Keratinocyte (primary cell): ENCODE results near the gene COL9A1. TPM values are rescaled to one million over a fixed set of nuclear protein-coding genes. Genes with fewer than 3 reads are reported as not detected.

Source experiments
- DNase-seq: peaks from one replicate; pipeline ENCODE4 v3.0.0-alpha.2; 2011; ENCODE audit warnings: low read depth, missing footprints, low spot score
- FAIRE-seq: peaks from 2 replicates; lab custom pipeline; 2011; peaks lifted over from hg19 to GRCh38; lab: Jason Lieb, UNC
- H2AFZ ChIP-seq: 2 replicates; pipeline ENCODE4 v1.6.0; 2012; ENCODE audit warnings: low read length, control low read depth, inconsistent platforms; ENCODE audit not compliant: control insufficient read depth
- H3K27ac ChIP-seq: 2 replicates; pipeline ENCODE4 v1.5.1; 2011; ENCODE audit warnings: low read length; ENCODE audit not compliant: control insufficient read depth, insufficient read depth
- H3K27me3 ChIP-seq: 3 replicates; pipeline ENCODE4 v1.6.0; 2011; ENCODE audit warnings: low read length; ENCODE audit not compliant: control insufficient read depth, insufficient read depth; ENCODE audit errors: extremely low read depth
- H3K36me3 ChIP-seq, 2 experiments: 2 replicates in 1 of 2; 3 replicates in 1 of 2; pipeline ENCODE4 v1.5.1; 2011; ENCODE audit warnings: low read length in 2 of 2, mild to moderate bottlenecking in 1 of 2; ENCODE audit not compliant: control insufficient read depth in 2 of 2, insufficient read depth in 2 of 2; ENCODE audit errors: extremely low read depth in 1 of 2
- H3K4me1 ChIP-seq: 3 replicates; pipeline ENCODE4 v1.5.1; 2011; ENCODE audit warnings: low read length; ENCODE audit not compliant: control insufficient read depth, insufficient read depth; ENCODE audit errors: extremely low read depth
- H3K4me2 ChIP-seq: 3 replicates; pipeline ENCODE4 v1.6.0; 2011; ENCODE audit warnings: low read depth, low read length; ENCODE audit not compliant: control insufficient read depth, insufficient read depth; ENCODE audit errors: extremely low read depth
- H3K4me3 ChIP-seq, 3 experiments: fragments of 200-600 bp in 1 of 3; sonication (generic) in 1 of 3; 2 replicates in 2 of 3; 3 replicates in 1 of 3; pipeline ENCODE4 v1.5.1; 2011 to 2016; ENCODE audit warnings: low read length in 3 of 3, mild to moderate bottlenecking in 3 of 3, control low read depth in 2 of 3, inconsistent platforms in 1 of 3, low read depth in 1 of 3, mixed read lengths in 1 of 3, mixed run types in 1 of 3, moderate library complexity in 1 of 3; ENCODE audit not compliant: control insufficient read depth in 2 of 3, insufficient read depth in 2 of 3; ENCODE audit errors: extremely low read depth in 1 of 3
- H3K79me2 ChIP-seq: 2 replicates; pipeline ENCODE4 v1.6.0; 2012; ENCODE audit warnings: low read length; ENCODE audit not compliant: control insufficient read depth, insufficient read depth
- H3K9ac ChIP-seq: 3 replicates; pipeline ENCODE4 v1.6.0; 2011; ENCODE audit warnings: low read length; ENCODE audit not compliant: control insufficient read depth, insufficient read depth; ENCODE audit errors: extremely low read depth
- H3K9me1 ChIP-seq: 3 replicates; pipeline ENCODE4 v1.6.0; 2011; ENCODE audit warnings: low read length; ENCODE audit not compliant: control insufficient read depth, insufficient read depth; ENCODE audit errors: extremely low read depth
- H3K9me3 ChIP-seq: 2 replicates; pipeline ENCODE4 v1.5.1; 2012; ENCODE audit warnings: low read depth, low read length; ENCODE audit not compliant: control insufficient read depth
- H4K20me1 ChIP-seq: 3 replicates; pipeline ENCODE4 v1.6.0; 2011; ENCODE audit warnings: low read length; ENCODE audit not compliant: control insufficient read depth, insufficient read depth; ENCODE audit errors: extremely low read depth
- EZH2 ChIP-seq: IDR thresholded peaks from one replicate; pipeline ENCODE4 v1.6.1; 2012; ENCODE audit warnings: inconsistent platforms, mild to moderate bottlenecking, low read length, moderate library complexity
- dilution Hi-C: fragments of 300-500 bp; cut with MboI; formaldehyde crosslinking; loops from one replicate; pipeline ENCODE4 v1.7.0; 2020; ENCODE audit warnings: low sequenced_read_pairs; ENCODE audit not compliant: extremely low pct_ligation_motif_present
- polyA plus RNA-seq, 5 experiments: library from polyadenylated mRNA; depleted of rRNA in 3 of 5; stranded (reverse) in 3 of 5; stranded (forward) in 1 of 5; unstranded in 1 of 5; fragments of >200 nt; gene quantifications; 1 replicate in 1 of 5; 2 replicates in 3 of 5; 3 replicates in 1 of 5; pipeline versions ENCODE4 v1.2.1 to v1.2.3, GENCODE V29; 2011 to 2012; ENCODE audit warnings: missing spikeins in 2 of 5, low read depth in 1 of 5, low replicate concordance in 1 of 5
- TF ChIP-seq, protein P1 (sequence below), 3 experiments: IDR thresholded peaks in 1 of 3; conservative IDR thresholded peaks in 1 of 3; optimal IDR thresholded peaks in 1 of 3; 2 replicates in 2 of 3; 3 replicates in 1 of 3; pipeline versions ENCODE3 to v1.5.1; 2011; ENCODE audit warnings: low read length in 3 of 3, mild to moderate bottlenecking in 3 of 3, moderate library complexity in 2 of 3, control low read depth in 1 of 3, inconsistent platforms in 1 of 3; ENCODE audit not compliant: insufficient read depth in 2 of 3; ENCODE audit errors: extremely low read depth in 1 of 3

COL9A1 gene
- polyA plus RNA-seq, 1 donor (not counting 4 experiments of a cell fraction or from before 2014, with no cell fraction given), result not detected

DNA sequence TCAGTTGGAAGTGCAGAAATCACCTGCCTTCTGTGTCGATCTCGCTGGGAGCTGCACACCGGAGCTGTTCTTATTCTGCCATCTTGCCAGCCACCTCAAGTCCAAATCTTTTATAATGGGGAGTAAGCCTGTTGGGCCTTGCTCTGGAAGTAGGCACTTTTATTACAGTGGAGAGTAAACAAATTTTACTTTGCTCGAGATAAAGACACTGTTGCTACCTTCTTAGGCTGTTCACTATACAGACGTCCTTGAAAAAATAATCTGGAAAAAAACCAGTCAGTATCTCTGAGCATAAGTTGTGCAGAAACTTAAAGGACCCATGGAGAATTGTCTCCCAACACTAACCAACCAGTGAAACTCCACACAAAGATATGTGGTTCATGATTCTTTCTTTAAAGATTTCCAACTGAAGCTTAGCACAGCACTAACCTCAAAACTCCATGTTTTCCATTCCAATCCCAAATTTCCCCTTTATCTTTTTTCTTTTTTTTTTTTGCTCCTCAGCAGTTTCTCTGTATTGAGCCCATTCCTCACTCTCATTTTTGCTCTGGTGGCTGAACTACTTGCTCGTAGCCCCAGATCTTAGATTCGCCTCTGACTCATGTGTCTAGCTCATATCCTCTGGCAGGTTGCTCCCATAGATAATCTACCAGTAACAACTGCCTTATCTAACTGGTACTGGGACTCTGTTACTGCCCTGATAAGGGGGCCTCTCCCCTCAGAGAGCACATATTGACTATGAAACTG lies 34.3 kb upstream of the COL9A1 start:
- Histone ChIP-seq H3K27ac (no peak overlapping the region), H3K4me1 (no peaks in the 10 kb centered on the region), H3K9ac (no peak overlapping the region), H3K36me3 (no peaks in the 10 kb centered on the region), H3K79me2 (no peaks in the 10 kb centered on the region), H2AFZ (no peak overlapping the region), H3K4me2 (no peak overlapping the region), H3K9me3 (peaks cover 3% of the 10 kb centered on the region), H4K20me1 (no peaks in the 10 kb centered on the region), H3K27me3 (peaks cover 22% of the 10 kb centered on the region), H3K9me1 (no peaks in the 10 kb centered on the region), H3K4me3 (no peak overlapping the region)
- dilution Hi-C loops, result no loop called here
- no peak for FAIRE-seq
- TF ChIP-seq, protein P1, sequence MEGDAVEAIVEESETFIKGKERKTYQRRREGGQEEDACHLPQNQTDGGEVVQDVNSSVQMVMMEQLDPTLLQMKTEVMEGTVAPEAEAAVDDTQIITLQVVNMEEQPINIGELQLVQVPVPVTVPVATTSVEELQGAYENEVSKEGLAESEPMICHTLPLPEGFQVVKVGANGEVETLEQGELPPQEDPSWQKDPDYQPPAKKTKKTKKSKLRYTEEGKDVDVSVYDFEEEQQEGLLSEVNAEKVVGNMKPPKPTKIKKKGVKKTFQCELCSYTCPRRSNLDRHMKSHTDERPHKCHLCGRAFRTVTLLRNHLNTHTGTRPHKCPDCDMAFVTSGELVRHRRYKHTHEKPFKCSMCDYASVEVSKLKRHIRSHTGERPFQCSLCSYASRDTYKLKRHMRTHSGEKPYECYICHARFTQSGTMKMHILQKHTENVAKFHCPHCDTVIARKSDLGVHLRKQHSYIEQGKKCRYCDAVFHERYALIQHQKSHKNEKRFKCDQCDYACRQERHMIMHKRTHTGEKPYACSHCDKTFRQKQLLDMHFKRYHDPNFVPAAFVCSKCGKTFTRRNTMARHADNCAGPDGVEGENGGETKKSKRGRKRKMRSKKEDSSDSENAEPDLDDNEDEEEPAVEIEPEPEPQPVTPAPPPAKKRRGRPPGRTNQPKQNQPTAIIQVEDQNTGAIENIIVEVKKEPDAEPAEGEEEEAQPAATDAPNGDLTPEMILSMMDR (optimal IDR thresholded peaks at IDR 0.05 in 1 of 3, IDR thresholded peaks at IDR 0.05 in 1 of 3, conservative IDR thresholded peaks at IDR 0.05 in 1 of 3; ENCODE audit: extremely low read depth in 1 of 3, insufficient read depth in 2 of 3, low read length in 3 of 3), result no peak
- no peak for TF ChIP-seq EZH2
- no peak for DNase-seq

DNA sequence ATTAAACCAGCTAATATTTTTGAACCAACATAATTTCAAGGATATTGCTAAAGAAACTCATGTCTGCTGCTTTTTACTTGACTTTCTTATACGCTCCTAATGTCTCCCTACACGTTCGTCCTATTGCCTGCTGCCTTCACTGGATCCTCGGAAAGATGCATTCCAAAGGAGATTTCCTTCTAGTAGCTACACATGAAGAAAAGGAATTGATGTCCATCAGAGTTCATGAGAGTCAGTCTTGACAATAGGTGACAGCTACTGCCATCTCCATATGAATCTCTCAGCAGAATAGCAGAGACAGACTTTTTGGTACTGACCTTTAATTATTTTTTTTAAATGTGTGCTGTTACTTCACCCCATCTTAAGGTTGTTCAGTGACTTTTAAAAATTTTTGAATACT lies 24.2 kb upstream of the COL9A1 start:
- TF ChIP-seq EZH2, result no peak
- TF ChIP-seq, protein P1 (optimal IDR thresholded peaks at IDR 0.05 in 1 of 3, IDR thresholded peaks at IDR 0.05 in 1 of 3, conservative IDR thresholded peaks at IDR 0.05 in 1 of 3; ENCODE audit: extremely low read depth in 1 of 3, insufficient read depth in 2 of 3, low read length in 3 of 3), result no peak
- FAIRE-seq (no peak), DNase-seq (no peak)
- Histone ChIP-seq H3K36me3 (no peaks in the 10 kb centered on the region), H3K9me3 (no peaks in the 10 kb centered on the region), H3K9me1 (no peaks in the 10 kb centered on the region), H3K27me3 (peaks cover 41% of the 10 kb centered on the region), H3K9ac (no peak overlapping the region), H3K27ac (no peak overlapping the region), H3K4me3 (no peak overlapping the region), H3K4me1 (no peaks in the 10 kb centered on the region), H4K20me1 (no peaks in the 10 kb centered on the region), H3K79me2 (no peaks in the 10 kb centered on the region), H3K4me2 (no peak overlapping the region), H2AFZ (no peak overlapping the region)
- dilution Hi-C loops, result no loop called here
